ENCODE measurements around the gene SERINC3.
A peak's percentile ranks its signal among the peaks of the same experiment; 100 is the strongest.
"Not testable (repeated sequence)": the region's sequence is repeated elsewhere in the genome, so short reads cannot be mapped to it uniquely, and the experiment has no call there.

SERINC3 gene

DNA sequence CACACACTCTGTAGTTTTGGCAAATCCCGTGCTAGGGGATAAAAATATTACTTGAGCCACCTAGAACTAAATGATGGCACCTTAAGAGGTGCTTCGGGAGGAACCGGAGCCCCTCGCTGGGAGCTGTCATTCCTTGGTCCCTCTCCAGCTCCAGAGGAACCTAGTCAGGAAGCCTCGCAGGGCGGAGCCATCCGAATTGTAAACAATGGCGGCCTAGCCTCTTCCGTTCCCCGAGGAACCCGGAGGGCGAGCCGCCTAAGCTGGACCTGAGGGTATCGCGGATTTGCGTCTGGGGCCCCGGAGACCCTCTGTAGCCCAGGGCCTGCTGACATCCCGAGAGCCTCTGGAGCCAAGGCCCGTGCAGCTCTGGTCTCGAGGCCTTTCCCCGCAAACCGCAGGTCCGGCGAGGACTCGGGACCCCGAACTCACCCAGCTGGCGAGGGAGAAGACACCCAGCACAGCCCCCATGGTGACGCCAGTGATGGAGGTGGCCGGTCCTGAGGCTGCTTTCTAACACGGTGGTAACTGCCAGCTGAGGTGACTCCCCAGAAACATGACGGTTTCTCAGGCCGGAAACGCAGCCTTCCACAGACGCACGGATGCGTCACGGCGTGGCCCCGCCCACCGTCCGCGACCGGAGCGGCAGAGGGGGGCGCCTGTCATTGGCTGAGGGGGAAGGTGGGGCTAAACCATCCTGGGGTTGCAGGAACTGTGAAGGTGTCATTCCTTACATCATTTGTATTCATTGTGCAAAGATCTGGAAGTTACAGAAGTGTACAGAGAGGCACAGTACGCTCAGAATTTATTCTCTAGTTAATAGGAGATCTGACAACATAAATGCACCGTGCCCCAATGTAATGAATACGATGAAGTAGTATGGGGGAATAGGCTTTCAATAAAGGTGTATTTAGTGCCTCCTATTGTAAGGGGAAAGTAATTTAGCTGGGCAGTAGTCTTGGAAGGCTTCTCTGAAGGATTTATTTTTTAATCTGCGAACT, at the start of gene SERINC3:
Gene SERINC3, minus strand, starts transcription at position 587 of the 998 bp plus-strand sequence. Its CDS starts 119 bp downstream, at position 468.
- no peaks in the 10 kb centered on the region for H3K9me3 ChIP-seq (ENCODE audit: control insufficient read depth, low read length)
- H3K27me3 ChIP-seq (ENCODE audit: control insufficient read depth, insufficient read depth, low read length), result no peaks in the 10 kb centered on the region
- H3K4me3 ChIP-seq (ENCODE audit: low read length), result peak within 1 kb of the TSS; percentile 92
- H3K9ac ChIP-seq (ENCODE audit: low read length), result peak within 1 kb of the TSS; percentile 99
- H3K36me3 ChIP-seq (ENCODE audit: control insufficient read depth, insufficient read depth, low read length), result no peaks in the 10 kb centered on the region
- H3K4me1 ChIP-seq (ENCODE audit: control insufficient read depth, insufficient read depth, low read length), result peaks cover 15% of the 10 kb centered on the region

DNA sequence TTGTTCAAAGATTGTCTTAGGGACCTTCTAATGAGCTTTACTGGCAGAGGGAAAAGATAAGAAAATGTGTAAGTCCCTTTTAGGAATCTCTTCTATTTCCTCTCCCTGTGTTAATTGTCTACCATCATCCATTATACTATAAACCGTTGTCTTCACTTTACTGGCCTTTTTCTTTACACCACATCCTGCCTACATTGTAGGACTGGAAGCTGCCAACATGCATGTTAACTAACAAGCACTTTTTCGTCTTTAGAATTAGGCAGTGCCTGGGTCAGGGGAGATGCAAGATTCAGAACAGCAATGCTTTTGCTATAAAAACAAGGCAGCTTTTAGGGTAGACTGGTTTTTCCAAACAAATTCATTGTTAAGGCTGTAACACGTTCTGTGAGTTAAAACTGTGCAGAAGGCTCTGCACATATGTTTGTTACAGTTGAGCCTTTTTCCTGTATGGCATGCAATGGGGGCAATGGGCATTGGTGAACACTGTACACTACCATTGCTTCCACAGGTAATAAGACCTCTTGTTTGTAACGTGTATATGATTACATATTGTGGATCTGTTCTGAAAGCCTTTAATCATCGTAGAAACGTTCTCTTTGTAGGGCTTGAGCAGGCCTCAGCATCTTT, 49.6 kb upstream of the SERINC3 start:
- no peak overlapping the region for H3K9ac ChIP-seq (ENCODE audit: low read length)
- H3K9me3 ChIP-seq (ENCODE audit: control insufficient read depth, low read length), result no peaks in the 10 kb centered on the region
- H3K4me1 ChIP-seq (ENCODE audit: control insufficient read depth, insufficient read depth, low read length), result no peaks in the 10 kb centered on the region
- no peak overlapping the region for H3K4me3 ChIP-seq (ENCODE audit: low read length)
- H3K36me3 ChIP-seq (ENCODE audit: control insufficient read depth, insufficient read depth, low read length), result no peaks in the 10 kb centered on the region
- no peaks in the 10 kb centered on the region for H3K27me3 ChIP-seq (ENCODE audit: control insufficient read depth, insufficient read depth, low read length)

DNA sequence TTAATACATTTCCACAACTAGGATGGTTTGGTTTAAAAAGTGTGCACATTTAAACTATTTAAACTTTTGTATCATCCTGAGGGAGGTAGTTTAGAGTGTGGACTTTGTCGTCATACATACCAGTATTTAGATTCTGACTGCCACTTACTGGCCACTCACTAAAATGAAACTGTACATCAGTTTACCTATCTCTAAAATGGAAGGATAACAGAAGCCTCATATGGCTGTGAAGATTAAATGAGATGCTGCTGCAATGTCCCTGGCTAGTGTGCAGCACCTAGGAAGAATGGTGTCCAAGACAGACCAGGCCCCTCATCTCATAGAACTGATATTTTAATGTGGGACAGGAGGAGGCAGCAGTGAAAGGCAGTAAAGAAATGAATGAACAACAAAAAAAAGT, 48.5 kb upstream of the SERINC3 start:
- Histone ChIP-seq H3K9me3 (ENCODE audit: control insufficient read depth, low read length) (no peaks in the 10 kb centered on the region), H3K4me3 (ENCODE audit: low read length) (no peak overlapping the region), H3K27me3 (ENCODE audit: control insufficient read depth, insufficient read depth, low read length) (no peaks in the 10 kb centered on the region), H3K9ac (ENCODE audit: low read length) (no peak overlapping the region), H3K36me3 (ENCODE audit: control insufficient read depth, insufficient read depth, low read length) (no peaks in the 10 kb centered on the region), H3K4me1 (ENCODE audit: control insufficient read depth, insufficient read depth, low read length) (no peaks in the 10 kb centered on the region)

DNA sequence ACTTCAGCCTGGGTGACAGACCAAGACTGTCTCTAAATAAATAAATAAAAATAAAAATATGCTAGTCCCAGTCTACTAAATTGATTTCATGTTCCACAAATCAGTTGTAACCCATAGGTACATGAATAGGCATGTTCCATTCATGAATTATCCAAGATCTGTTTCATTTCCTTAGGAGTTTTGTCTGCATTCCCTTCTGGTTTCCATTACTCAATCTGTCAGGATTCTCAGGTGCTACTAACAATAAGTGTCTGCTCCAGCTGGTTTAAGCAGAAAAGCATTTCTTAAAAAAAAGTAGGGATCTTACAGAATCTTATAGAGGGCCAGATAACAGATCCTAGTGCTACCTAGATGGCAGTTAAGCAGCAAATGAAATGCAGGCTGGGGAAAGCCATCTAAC, 44.9 kb upstream of the SERINC3 start:
- H3K9ac ChIP-seq (ENCODE audit: low read length), result no peak overlapping the region
- H3K4me3 ChIP-seq (ENCODE audit: low read length), result no peak overlapping the region
- no peaks in the 10 kb centered on the region for H3K27me3 ChIP-seq (ENCODE audit: control insufficient read depth, insufficient read depth, low read length)
- H3K4me1 ChIP-seq (ENCODE audit: control insufficient read depth, insufficient read depth, low read length), result no peaks in the 10 kb centered on the region
- H3K36me3 ChIP-seq (ENCODE audit: control insufficient read depth, insufficient read depth, low read length), result no peaks in the 10 kb centered on the region
- H3K9me3 ChIP-seq (ENCODE audit: control insufficient read depth, low read length), result no peaks in the 10 kb centered on the region

DNA sequence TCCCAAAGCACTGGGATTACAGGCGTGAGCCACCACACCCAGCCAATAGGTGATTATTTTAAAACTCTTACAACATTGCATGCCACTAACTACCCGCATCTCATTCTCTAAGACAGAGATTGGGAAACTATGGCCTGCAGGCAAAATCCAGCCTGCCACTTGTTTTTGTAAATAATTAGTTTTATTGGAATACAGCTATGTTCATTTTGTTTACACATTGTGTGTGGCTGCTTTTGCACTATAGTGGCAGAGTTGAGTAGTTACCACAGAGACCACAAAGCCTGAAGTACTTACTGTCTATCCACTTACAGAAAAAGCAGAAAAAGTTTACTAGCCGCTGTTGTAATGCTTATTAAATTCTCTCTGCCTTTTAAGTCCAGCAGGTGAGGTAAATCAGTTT, 44.1 kb upstream of the SERINC3 start:
- Histone ChIP-seq H3K36me3 (ENCODE audit: control insufficient read depth, insufficient read depth, low read length) (no peaks in the 10 kb centered on the region), H3K4me1 (ENCODE audit: control insufficient read depth, insufficient read depth, low read length) (no peaks in the 10 kb centered on the region), H3K9me3 (ENCODE audit: control insufficient read depth, low read length) (no peaks in the 10 kb centered on the region), H3K9ac (ENCODE audit: low read length) (no peak overlapping the region), H3K4me3 (ENCODE audit: low read length) (no peak overlapping the region), H3K27me3 (ENCODE audit: control insufficient read depth, insufficient read depth, low read length) (no peaks in the 10 kb centered on the region)

DNA sequence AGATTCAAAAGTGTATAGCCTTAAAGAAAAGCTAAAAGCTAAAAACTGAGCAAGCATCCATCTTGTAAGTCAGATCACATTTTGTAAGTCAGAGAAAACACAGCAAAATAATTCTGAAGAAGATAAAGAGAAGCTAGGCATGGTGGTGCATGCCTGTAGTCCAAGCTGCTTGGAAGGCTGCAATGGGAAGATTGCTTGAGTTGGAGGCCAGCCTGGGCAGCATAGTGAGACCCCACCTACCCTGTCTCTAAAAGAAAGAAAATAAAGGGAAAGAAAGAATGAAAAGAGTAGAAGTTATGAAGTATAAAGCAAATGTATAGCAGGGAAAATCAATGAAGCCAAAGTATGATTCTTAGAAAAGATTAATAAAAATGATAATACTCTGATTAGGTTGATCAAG, 40.0 kb upstream of the SERINC3 start:
- Histone ChIP-seq H3K36me3 (ENCODE audit: control insufficient read depth, insufficient read depth, low read length) (no peaks in the 10 kb centered on the region), H3K4me3 (ENCODE audit: low read length) (no peak overlapping the region), H3K9ac (ENCODE audit: low read length) (no peak overlapping the region), H3K9me3 (ENCODE audit: control insufficient read depth, low read length) (no peaks in the 10 kb centered on the region), H3K4me1 (ENCODE audit: control insufficient read depth, insufficient read depth, low read length) (no peaks in the 10 kb centered on the region), H3K27me3 (ENCODE audit: control insufficient read depth, insufficient read depth, low read length) (no peaks in the 10 kb centered on the region)

DNA sequence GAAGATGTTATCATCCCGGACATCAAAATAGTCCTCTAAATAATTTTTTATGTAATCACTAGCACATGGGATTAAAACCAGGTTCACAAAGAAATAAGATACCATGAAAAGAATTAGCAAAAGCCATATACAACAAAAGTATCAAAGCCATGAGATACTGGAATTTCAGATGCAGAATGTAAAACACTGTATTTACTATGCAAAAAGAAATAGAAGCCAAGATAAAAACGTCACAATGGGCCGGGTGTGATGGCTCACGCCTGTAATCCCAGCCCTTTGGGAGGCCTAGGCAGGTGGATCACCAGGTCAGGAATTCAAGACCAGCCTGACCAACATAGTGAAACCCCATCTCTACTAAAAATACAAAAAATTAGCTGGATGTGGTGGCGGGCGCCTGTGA, 38.9 kb upstream of the SERINC3 start:
- H3K9ac ChIP-seq (ENCODE audit: low read length); H3K9me3 ChIP-seq (ENCODE audit: control insufficient read depth, low read length); H3K27me3 ChIP-seq (ENCODE audit: control insufficient read depth, insufficient read depth, low read length); H3K4me3 ChIP-seq (ENCODE audit: low read length); H3K4me1 ChIP-seq (ENCODE audit: control insufficient read depth, insufficient read depth, low read length); H3K36me3 ChIP-seq (ENCODE audit: control insufficient read depth, insufficient read depth, low read length): not testable (repeated sequence)

DNA sequence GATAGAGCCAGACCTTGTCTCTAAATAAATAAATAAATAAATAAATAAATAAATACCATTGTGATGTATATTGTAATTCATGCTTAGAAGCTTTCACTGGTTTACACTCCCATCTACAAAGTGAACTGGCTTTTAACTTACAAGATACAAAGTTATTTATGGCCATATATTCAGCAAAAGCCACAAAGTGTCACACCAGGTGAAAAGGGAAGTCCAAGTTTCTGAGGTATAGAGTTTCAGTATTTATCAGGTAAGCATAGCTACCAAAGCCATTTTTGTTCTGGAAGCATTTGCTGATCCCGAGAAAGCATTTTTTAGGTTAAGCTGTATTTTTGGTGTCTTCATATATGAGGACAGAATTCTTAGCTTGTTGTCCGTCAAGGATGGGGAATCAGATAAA, 38.4 kb upstream of the SERINC3 start:
- H3K27me3 ChIP-seq (ENCODE audit: control insufficient read depth, insufficient read depth, low read length), result no peaks in the 10 kb centered on the region
- no peak overlapping the region for H3K9ac ChIP-seq (ENCODE audit: low read length)
- no peak overlapping the region for H3K4me3 ChIP-seq (ENCODE audit: low read length)
- H3K36me3 ChIP-seq (ENCODE audit: control insufficient read depth, insufficient read depth, low read length), result no peaks in the 10 kb centered on the region
- no peaks in the 10 kb centered on the region for H3K4me1 ChIP-seq (ENCODE audit: control insufficient read depth, insufficient read depth, low read length)
- H3K9me3 ChIP-seq (ENCODE audit: control insufficient read depth, low read length), result no peaks in the 10 kb centered on the region

DNA sequence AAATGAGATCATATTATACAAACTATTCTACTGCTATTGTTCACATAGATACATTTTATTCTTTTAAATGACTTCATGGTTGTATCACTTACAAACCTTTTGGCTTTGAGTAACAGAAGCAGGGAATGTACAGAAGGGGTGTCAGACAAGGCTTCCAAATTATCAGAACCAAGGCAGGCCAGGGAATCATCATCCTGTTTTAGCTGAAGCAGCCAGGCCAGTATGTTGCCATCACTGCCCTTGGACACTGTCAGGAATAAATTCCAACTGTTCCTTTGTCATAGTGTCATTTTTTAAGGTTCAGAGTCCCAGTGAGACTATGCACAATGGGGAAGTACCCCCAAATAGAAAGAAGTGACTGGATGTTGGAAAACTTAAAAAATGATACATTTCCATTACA, 37.4 kb upstream of the SERINC3 start:
- H3K36me3 ChIP-seq (ENCODE audit: control insufficient read depth, insufficient read depth, low read length), result no peaks in the 10 kb centered on the region
- H3K9me3 ChIP-seq (ENCODE audit: control insufficient read depth, low read length), result no peaks in the 10 kb centered on the region
- H3K9ac ChIP-seq (ENCODE audit: low read length), result no peak overlapping the region
- H3K4me3 ChIP-seq (ENCODE audit: low read length), result no peak overlapping the region
- H3K27me3 ChIP-seq (ENCODE audit: control insufficient read depth, insufficient read depth, low read length), result no peaks in the 10 kb centered on the region
- H3K4me1 ChIP-seq (ENCODE audit: control insufficient read depth, insufficient read depth, low read length), result no peaks in the 10 kb centered on the region

DNA sequence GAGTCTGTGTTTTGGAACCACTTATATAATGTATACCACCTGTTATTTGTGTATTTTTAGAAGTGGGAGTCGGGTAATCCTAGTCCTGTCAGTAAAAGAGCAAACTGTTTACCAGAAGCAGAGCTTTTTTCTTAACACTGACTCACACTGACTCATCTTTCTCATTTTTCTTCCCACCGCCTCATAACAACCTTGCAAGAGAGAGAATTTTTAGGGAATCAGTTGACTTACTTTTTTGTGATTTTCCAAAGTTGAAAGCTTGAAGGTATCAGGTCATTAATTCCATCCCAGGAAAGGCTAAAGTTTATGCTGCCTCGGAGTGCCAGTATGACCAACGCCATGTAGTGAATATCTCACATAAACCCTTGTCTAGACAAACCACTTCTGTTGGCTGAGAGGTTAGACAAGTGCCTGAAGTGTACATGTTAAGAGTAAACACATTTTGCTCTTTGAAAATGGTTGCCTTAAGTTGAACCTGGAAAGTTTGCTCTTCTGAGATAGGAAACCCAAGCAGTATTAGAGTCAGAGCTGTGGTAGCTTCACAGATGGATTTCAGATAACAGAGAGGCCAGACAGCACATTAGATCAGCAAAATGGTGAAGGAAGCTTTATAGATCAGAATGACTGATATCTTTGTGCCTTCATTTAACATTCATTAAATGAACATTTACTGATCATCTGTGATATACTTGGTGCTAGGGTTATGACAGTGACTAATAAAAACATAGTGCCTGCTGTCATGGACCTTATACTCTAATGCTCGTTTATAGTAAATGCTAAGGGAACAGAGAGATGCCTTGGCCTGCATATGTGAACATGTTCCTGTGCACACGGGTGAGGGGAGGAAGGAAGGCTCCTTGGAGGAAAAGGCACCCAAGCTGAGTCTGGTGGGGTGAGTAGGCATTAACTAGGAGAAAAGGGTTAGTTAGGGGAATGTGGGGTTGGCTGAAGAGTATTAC, 31.4 kb upstream of the SERINC3 start:
- Histone ChIP-seq H3K4me1 (ENCODE audit: control insufficient read depth, insufficient read depth, low read length) (no peaks in the 10 kb centered on the region), H3K4me3 (ENCODE audit: low read length) (no peak overlapping the region), H3K9me3 (ENCODE audit: control insufficient read depth, low read length) (no peaks in the 10 kb centered on the region), H3K27me3 (ENCODE audit: control insufficient read depth, insufficient read depth, low read length) (no peaks in the 10 kb centered on the region), H3K36me3 (ENCODE audit: control insufficient read depth, insufficient read depth, low read length) (no peaks in the 10 kb centered on the region), H3K9ac (ENCODE audit: low read length) (no peak overlapping the region)

DNA sequence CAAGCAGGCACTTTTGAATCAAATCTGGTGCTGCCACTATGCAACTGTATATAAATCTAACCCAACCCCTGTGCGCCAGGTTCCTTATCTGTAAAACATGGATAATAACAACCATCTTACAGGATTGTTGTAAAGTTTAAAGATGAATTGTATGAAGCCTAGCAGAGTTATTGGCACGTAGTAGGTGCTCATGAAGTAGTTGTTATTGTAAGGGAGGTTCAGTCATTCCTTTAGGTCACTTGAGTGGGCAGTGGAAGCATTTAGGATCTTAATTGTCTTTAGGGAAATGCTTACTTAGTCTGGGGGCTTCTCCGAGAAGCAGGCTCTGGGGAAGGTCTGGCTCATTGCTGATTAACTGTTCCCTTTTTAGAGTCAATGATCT, 30.7 kb upstream of the SERINC3 start:
- Histone ChIP-seq H3K4me1 (ENCODE audit: control insufficient read depth, insufficient read depth, low read length) (no peaks in the 10 kb centered on the region), H3K9ac (ENCODE audit: low read length) (no peak overlapping the region), H3K9me3 (ENCODE audit: control insufficient read depth, low read length) (no peaks in the 10 kb centered on the region)

More for the DNA sequence above, 30.7 kb upstream of the SERINC3 start:
- Histone ChIP-seq H3K36me3 (ENCODE audit: control insufficient read depth, insufficient read depth, low read length) (no peaks in the 10 kb centered on the region), H3K27me3 (ENCODE audit: control insufficient read depth, insufficient read depth, low read length) (no peaks in the 10 kb centered on the region), H3K4me3 (ENCODE audit: low read length) (no peak overlapping the region)

All from mucosa of stomach (tissue), 1 donor.